ENCODE measurements around the gene TSC1.

- TF ChIP-seq CTCF (IDR thresholded peaks at IDR 0.05; ENCODE audit: insufficient read depth, low read length, poor library complexity, severe bottlenecking): no peak
- TF ChIP-seq EZH2phosphoT487 (conservative IDR thresholded peaks at IDR 0.05; ENCODE audit: low read length): no peak
These were observed 1.8 kb upstream of the TSC1 start for GRCh38 chr9:132946211-132946610.
